Suppressor macrophage (primary cell): ENCODE measurements around the gene SIRPA.

Experiments used
- DNase-seq, 4 experiments: peaks; one replicate each; pipeline ENCODE4 v3.0.0-alpha.2; 2020 to 2022

The SIRPA gene

GRCh38 chr20:1951436-1952115 is 56.4 kb downstream of the SIRPA start:
- DNase-seq, result no peak

DNA sequence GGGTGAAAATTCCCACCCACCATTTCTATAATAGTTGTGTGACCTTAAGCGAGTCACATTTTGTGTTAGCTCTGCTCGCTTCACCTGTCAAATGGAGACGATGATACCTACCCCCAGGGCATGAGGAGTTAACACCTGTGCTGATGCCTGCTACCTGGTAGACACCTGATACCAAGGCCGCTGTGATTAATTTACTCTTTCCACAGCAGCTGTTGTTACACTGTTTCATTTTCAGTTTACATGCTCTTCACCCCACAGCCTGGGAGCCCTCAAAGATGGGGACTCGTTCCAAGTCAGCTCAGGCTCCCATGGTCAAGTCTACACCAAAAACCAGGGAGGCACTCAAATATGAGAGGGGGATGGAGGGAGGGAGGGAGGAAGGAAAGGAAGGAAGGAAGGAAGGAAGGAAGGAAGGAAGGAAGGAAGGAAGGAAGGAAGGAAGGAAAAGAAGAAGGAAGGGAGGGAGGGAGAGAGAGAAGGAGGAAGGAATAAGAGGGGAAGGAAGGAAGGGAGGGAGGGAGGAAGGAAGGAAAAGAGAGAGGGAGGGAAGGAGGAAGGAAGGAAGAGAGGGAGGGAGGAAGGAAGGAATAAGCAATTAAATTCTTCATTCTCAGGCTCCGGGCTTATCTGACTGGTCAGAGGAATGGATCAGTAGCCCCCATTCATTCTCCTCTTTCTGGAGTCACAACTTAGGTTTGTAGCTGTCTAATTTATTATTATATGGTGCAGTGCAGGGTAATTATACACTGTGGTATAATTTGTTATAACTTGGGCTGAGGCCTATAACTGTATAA is 57.7 kb downstream of the SIRPA start:
- DNase-seq, result no peak

DNA sequence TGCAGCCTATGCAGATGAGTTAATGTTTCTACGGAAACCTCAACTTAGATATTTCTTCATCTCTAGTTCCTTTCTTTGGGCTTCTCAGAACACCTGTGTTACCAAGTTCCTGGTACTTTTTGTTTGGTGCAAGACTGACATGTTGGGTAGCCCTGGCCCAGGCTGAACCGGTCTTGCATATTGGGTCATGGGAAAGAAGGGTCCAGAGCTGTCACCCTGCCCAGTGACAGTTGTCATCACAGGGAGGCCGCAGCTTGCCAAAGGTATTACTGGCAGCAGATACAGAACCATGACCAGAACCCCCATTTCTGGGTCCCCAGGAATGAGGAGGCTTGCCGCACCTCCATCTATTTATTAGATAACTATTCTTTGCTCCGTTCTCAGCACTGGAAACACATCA is 58.4 kb downstream of the SIRPA start:
- DNase-seq, result no peak

DNA sequence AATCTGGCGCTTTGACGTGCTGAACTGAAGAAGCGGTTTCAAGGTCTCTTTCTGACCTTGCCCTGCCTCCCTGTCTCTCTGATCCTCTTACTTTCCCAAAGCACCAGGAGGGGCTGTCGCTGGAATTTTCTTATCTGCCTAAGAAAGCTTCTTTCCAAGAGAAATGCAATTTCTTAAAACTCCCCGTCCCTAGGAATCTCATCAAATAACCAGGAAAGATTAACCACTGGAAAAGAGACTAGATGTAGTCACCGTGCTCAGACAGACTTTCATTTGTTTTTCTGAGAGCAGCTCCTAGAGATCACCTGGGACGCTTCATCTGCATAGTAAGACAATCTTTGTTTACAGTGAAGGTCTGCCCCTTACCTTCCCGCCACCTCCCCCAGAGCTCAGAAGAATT is 60.0 kb downstream of the SIRPA start:
- DNase-seq, result no peak

DNA sequence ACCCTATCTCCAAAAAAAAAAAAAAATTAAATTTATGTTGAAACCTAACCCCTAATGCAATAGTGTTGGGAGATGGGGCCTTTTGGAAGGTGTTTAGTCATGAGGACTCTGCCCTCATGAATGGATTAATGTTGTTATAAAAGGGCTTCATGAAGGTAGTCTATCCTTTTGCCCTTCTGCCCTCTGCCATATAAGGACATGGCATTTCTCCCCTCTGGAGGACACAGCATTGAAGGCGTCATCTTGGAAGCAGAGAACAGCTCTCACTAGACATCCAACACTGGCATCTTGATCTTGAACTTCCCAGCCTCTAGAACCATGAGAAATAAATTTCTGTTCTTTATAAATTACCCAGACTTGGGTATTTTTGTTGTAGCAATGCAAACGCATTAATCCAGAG is 63.2 kb downstream of the SIRPA start:
- DNase-seq, result no peak

DNA sequence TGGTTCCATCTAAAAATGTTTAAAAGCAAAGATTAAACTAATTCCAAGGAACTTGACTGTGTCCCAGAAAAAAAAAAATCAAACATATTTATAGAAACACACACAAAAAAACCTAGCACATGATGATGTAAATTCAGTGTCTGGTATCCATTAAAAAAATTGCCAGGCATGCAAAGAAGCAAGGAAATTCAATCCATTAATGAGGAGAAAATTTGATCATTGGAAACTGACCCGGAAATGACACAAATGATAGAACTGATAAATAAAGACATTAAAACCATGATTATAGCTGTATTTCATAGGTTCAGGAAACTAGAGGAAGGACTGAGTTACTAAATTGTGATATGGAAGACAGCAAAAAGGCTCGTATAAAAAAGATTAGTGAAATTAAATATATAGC is 63.9 kb downstream of the SIRPA start:
- DNase-seq, result no peak

- DNase-seq, result no peak
These were observed 66.2 kb downstream of the SIRPA start for GRCh38 chr20:1961374-1961773.

- peak; percentile 30 to 65 (median 44) for DNase-seq
These were observed 68.9 kb downstream of the SIRPA start for GRCh38 chr20:1964061-1964460.

DNA sequence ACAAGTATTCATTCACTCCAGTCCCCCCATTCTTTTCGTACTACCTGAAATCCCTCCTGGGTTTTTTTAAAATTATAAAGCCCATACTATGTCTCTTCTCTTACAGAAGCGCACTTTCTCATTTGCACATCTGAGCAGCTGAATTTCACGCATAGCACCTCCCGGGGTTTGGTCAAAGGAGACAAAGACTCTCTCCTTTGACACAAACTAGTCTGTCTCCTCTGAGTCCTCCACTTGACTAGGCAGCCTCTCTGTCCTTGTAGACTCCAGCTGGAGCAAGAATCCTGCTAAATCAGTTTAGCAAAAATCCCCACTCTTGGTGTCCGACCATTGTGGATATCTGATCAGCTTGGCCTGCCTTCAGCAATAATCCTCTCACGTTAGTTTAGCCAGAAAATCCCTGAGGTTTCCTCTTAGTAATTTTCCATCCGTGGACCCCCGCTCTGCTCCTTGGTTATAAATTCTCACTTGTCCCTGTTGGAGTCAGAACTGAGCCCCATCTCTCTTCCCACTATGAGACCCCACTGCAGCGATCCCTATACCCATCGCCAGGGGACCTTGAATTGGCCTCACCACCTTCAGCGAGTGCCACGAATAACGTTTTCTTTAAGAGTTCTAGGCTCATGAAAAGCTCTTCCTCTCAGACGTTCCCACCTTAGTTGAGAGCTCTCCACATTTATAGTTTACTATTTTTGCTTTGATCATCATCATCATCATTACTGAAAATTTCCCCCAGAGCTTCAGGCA is 69.6 kb downstream of the SIRPA start:
- DNase-seq, result no peak

- DNase-seq, result peak; percentile 79 to 87 (median 82)
These were observed 70.5 kb downstream of the SIRPA start for GRCh38 chr20:1965520-1966351.

- no peak for DNase-seq
These were observed 73.8 kb downstream of the SIRPA start for GRCh38 chr20:1968964-1969363.

DNA sequence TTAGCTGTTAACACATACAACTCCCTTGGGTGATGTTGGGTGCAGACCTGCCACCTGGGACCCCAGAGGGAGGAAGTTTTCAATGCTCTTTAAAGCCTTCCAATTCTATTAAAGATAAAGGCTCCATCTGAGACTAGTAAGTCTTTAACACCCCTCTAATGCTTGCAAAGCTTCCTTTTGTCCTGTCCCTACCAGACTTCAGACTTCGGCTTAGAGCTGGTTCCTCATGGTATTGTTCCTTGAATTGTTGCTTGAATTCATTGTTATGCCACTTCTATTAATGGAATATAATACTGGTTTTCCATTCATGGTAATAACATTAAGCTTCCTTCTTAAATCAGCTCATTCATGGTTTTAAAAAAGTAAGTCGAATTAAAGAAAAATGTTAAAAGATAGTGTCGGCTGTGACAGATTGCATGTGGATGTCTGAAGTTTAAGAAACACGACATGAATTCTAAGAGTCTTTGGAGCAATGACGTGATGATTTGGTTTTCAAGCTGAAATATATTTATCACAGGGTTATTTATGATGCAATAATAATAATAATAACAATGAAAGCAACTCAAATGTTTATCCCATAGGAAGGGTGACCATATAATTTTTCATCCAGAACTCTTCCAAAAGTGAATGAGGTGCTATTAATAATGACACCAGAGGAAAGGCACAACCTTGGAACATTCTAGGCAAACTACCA is 76.8 kb downstream of the SIRPA start:
- no peak for DNase-seq

DNA sequence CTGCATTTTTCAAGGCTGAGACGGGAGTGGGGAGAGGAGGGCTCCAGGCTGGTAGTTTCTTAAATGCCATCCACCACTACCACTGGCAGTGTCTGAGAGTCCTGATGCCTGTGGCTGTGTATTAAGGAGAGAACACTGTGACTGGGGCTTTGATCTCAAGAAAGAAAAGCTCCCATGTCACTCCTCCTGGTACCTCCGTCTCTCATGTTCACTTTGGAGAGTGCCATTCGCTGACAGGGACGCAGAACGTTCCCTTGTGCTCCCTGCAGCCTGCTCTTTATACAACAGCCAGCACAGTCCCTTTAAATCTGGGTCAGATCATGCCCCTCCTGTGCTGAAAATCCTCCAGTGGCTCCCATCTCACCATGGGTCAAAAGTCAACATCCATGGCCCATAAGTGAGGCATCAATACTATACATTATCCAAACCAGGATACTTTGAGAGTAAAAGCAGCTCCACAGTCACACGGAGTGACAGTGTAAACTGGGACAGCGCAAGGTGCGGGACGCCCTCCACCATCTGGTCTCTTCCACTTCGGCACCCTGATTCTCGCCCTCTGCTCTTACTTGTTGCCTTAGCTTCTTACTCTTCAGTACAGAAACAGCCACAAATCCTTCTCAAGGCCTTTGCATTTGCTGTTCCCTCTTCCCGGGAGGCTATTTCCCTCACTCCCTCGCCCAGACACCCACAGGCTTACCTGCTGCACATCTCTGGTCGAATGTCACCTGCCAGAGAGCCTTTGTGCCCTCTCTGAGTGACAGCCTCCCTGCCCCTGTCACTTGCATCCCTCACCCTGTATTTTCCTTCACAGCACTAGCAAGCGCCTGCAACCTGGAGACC is 78.6 kb downstream of the SIRPA start:
- DNase-seq, result no peak

GRCh38 chr20:1975291-1975690 is 80.1 kb downstream of the SIRPA start:
- no peak for DNase-seq

- DNase-seq, result peak in 1 of 4 experiments; percentile 11
These were observed 84.0 kb downstream of the SIRPA start for GRCh38 chr20:1979106-1979778.

GRCh38 chr20:1982686-1983085 is 87.5 kb downstream of the SIRPA start:
- no peak for DNase-seq

DNA sequence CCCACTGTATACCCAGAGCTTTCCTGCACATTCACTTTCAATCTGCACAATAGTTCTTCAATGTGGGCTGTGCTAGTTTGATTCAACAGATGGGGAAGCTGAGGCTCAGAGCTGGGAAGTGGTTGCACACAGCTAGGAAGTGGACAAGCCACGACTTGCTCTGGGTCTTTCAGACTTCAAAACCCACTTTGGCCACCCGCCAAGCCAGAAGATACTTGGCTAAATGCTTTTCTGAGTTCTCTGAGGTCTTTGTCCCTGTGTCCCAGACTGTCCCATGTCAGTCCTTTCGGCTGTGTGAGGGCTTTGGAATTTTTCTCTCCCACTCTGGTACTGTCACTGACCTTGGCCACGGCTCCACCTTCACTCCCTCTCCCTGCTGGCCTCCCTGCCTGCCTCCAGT is 88.1 kb downstream of the SIRPA start:
- peak in 3 of 4 experiments; percentile 28 to 58 (median 37) for DNase-seq

DNA sequence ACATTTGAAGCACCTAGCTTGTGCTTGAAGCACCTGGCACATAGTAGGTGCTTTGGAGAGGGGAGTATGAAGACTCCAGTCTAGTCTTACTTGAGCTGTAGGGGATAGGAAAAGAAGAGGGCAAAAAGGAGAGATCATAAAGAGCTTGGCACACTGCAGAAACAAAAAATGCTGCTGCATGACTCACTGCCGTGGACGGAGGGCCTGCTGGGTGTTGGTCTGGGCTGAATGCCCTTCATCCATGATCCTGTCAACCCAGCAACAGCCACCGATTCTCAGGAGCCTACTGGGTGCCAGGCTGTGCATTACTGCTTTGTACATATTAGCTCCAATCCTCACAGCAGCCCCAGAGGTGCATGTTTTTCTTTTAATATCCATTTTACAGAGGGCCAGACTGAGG is 92.6 kb downstream of the SIRPA start:
- no peak for DNase-seq
